K562 (cell line): ENCODE data around the gene ISM1. TPM values are rescaled to one million over a fixed set of nuclear protein-coding genes. Genes with fewer than 3 reads are reported as not detected.

Experiments used
- ATAC-seq: fragments of 200-7000 bp; cut with Tn5 transposase; 3 replicates; pipeline ENCODE4 v1.9.1; 2020; ENCODE audit warnings: moderate library complexity
- BruUV-seq: library from RNA; stranded (reverse); fragments of 400-500 nt; replicated peaks from 2 replicates; lab custom pipeline; 2021; lab: Mats Ljungman, UMichigan
- CTCF ChIA-PET: fragments of 300-600 bp; formaldehyde crosslinking; extraction: SDS; loops from one replicate; lab custom pipeline; 2021; ENCODE audit warnings: low intra/inter-chr PET ratio; lab: Yijun Ruan, JAX
- POLR2A ChIA-PET: fragments of 300-600, 350-650 bp; sonication (Branson Sonifier 250); formaldehyde crosslinking; extraction: SDS; loops from one replicate; lab custom pipeline; 2021; ENCODE audit warnings: antibody characterized with exemption, inconsistent platforms; lab: Yijun Ruan, JAX
- DNase-seq, 4 experiments: peaks; one replicate each; pipeline versions ENCODE4 v3.0.0 to v3.0.0-alpha.2; 2011 to 2018; ENCODE audit warnings: low spot score in 3 of 4, mixed read lengths in 3 of 4; ENCODE audit errors: extremely low read depth in 1 of 4
- FAIRE-seq: peaks from 2 replicates; lab custom pipeline; 2011; peaks lifted over from hg19 to GRCh38; lab: Jason Lieb, UNC
- H2AFZ ChIP-seq: 2 replicates; pipeline ENCODE4 v1.6.0; 2011; ENCODE audit warnings: low read depth, low read length, control low read depth, inconsistent platforms
- H3K27ac ChIP-seq: fragments of 200-600 bp; 3 replicates; pipeline ENCODE4 v1.8.0; 2011; ENCODE audit warnings: low read depth, mild to moderate bottlenecking, control low read depth, inconsistent platforms, low read length, moderate library complexity, mixed read lengths; ENCODE audit errors: extremely low read depth
- H3K27me3 ChIP-seq, 2 experiments: fragments of 300-600 bp in 1 of 2; 2 replicates in 1 of 2; 3 replicates in 1 of 2; pipeline versions ENCODE4 v1.6.0 to v1.8.0; 2011; ENCODE audit warnings: inconsistent platforms in 2 of 2, low read length in 2 of 2, mild to moderate bottlenecking in 1 of 2, mixed read lengths in 1 of 2, moderate library complexity in 1 of 2; ENCODE audit not compliant: control insufficient read depth in 2 of 2, insufficient read depth in 2 of 2
- H3K36me3 ChIP-seq: fragments of 300-600 bp; 3 replicates; pipeline ENCODE4 v1.8.0; 2011; ENCODE audit warnings: mild to moderate bottlenecking, low read length, inconsistent platforms; ENCODE audit not compliant: control insufficient read depth, insufficient read depth
- H3K4me1 ChIP-seq, 2 experiments: fragments of 200-600 bp in 1 of 2; replicated peaks in 1 of 2; 2 replicates in 1 of 2; 3 replicates in 1 of 2; pipeline versions ENCODE4 v1.5.1 to v1.8.0; 2011; ENCODE audit warnings: inconsistent platforms in 2 of 2, low read length in 2 of 2, mild to moderate bottlenecking in 1 of 2, mixed read lengths in 1 of 2, moderate library complexity in 1 of 2; ENCODE audit not compliant: control insufficient read depth in 2 of 2, insufficient read depth in 2 of 2
- H3K4me2 ChIP-seq: 2 replicates; pipeline ENCODE4 v1.6.1; 2011; ENCODE audit warnings: low read length, control low read depth, inconsistent platforms, mixed read lengths; ENCODE audit not compliant: insufficient read depth
- H3K4me3 ChIP-seq: fragments of 200-600 bp; sonication (generic), shearing (Covaris generic); 2 replicates; pipeline ENCODE4 v1.5.1; 2016; ENCODE audit warnings: control low read depth, inconsistent platforms
- H3K79me2 ChIP-seq: fragments of 200-600 bp; 3 replicates; pipeline ENCODE4 v1.8.0; 2011; ENCODE audit warnings: low read length, inconsistent platforms; ENCODE audit not compliant: control insufficient read depth, insufficient read depth
- H3K9ac ChIP-seq, 2 experiments: 2 replicates each; pipeline versions ENCODE4 v1.6.0 to v1.6.1; 2011; ENCODE audit warnings: low read depth in 2 of 2, low read length in 2 of 2, control low read depth in 1 of 2, inconsistent platforms in 1 of 2, mild to moderate bottlenecking in 1 of 2, mixed read lengths in 1 of 2; ENCODE audit not compliant: insufficient read depth in 1 of 2
- H3K9me1 ChIP-seq: one replicate; pipeline ENCODE4 v1.6.0; 2011; ENCODE audit warnings: inconsistent platforms, mild to moderate bottlenecking, low read length, moderate library complexity; ENCODE audit not compliant: control insufficient read depth, insufficient read depth
- H3K9me3 ChIP-seq: replicated peaks from 2 replicates; pipeline ENCODE4 v1.5.1; 2011; ENCODE audit warnings: low read depth, low read length, inconsistent platforms; ENCODE audit not compliant: control insufficient read depth, insufficient read depth
- H4K20me1 ChIP-seq: replicated peaks from 2 replicates; pipeline ENCODE4 v1.6.1; 2011; ENCODE audit warnings: low read length, inconsistent platforms, mixed read lengths; ENCODE audit not compliant: control insufficient read depth, insufficient read depth
- CBFB ChIP-seq: sonication (generic); formaldehyde crosslinking; IDR thresholded peaks from 2 replicates; pipeline ENCODE4 v1.4.0; 2020; ENCODE audit warnings: mild to moderate bottlenecking, missing genetic modification reagents
- CREB1 ChIP-seq, 2 experiments: sonication (generic) in 1 of 2; formaldehyde crosslinking in 1 of 2; IDR thresholded peaks; 2 replicates each; pipeline versions ENCODE4 v1.6.1 to v1.8.0; 2012 to 2022; ENCODE audit warnings: inconsistent platforms in 1 of 2, mild to moderate bottlenecking in 1 of 2, missing genetic modification reagents in 1 of 2, moderate library complexity in 1 of 2
- CREM ChIP-seq: IDR thresholded peaks from 2 replicates; pipeline ENCODE4 v1.6.1; 2014; ENCODE audit warnings: antibody characterized with exemption, low read depth
- GTF2B ChIP-seq: IDR thresholded peaks from 2 replicates; pipeline ENCODE4 v1.6.1; 2011; ENCODE audit not compliant: insufficient read length; ENCODE audit errors: extremely low read depth
- PHB ChIP-seq: fragments of 250-450 bp; sonication (Bioruptor Pico); IDR thresholded peaks from 2 replicates; pipeline ENCODE4 v1.5.0; 2021
- ZNF133 ChIP-seq: fragments of 250-450 bp; sonication (Bioruptor Pico); IDR thresholded peaks from 2 replicates; pipeline ENCODE4 v1.4.0; 2020; ENCODE audit warnings: mild to moderate bottlenecking
- WGBS: fragments of 100-300 bp; shearing (Covaris generic); methylation state at CpG from one replicate; pipeline ENCODE4 v1.1.6; 2016; ENCODE audit warnings: low coverage, mixed read lengths; ENCODE audit not compliant: insufficient coverage; ENCODE audit errors: missing lambda C conversion rate; 5-methylcytosine and 5-hydroxymethylcytosine counted together
- in situ Hi-C: fragments of 300-500 bp; cut with MboI; formaldehyde crosslinking; loops from 4 replicates; pipeline ENCODE4 v1.15.0; 2018; ENCODE audit warnings: inconsistent platforms, mixed read lengths
- intact Hi-C: fragments of 100-400 bp; cut with micrococcal nuclease; formaldehyde crosslinking; loops from 2 replicates; pipeline ENCODE4 v1.14.2; 2022
- polyA plus RNA-seq, 8 experiments: library from polyadenylated mRNA; depleted of rRNA in 4 of 8; stranded (reverse) in 5 of 8; unstranded in 3 of 8; fragments of >200 nt; fragmentation: Nextera tagmentation in 2 of 8; fragmentation: Illumina TruSeq in 1 of 8; extraction: Ambion mirVana in 2 of 8; extraction: Trizol in 1 of 8; gene quantifications; 2 replicates each; pipeline versions ENCODE4 v1.2.1 to v1.2.3, GENCODE V29; 2011 to 2014; ENCODE audit warnings: inconsistent platforms in 1 of 8, missing spikeins in 1 of 8
- total RNA-seq, 7 experiments: library from RNA; depleted of rRNA in 6 of 7; stranded (reverse); fragments of >200 nt in 6 of 7; fragmentation: Illumina TruSeq in 2 of 7; extraction: Trizol in 2 of 7; gene quantifications; 2 replicates each; pipeline versions ENCODE4 v1.2.1 to v1.2.3, GENCODE V29; 2011 to 2021; ENCODE audit warnings: low replicate concordance in 1 of 7

ISM1 gene
- total and polyA plus RNA-seq, 9 of the 15 experiments (the other 6 are each of a cell fraction or from before 2014, with no cell fraction given): not detected

- Histone ChIP-seq H3K9ac (no peak overlapping the region), H2AFZ (no peak overlapping the region), H4K20me1 (no peaks in the 10 kb centered on the region), H3K4me2 (no peak overlapping the region), H3K79me2 (no peaks in the 10 kb centered on the region), H3K36me3 (no peaks in the 10 kb centered on the region), H3K9me1 (no peaks in the 10 kb centered on the region), H3K27ac (no peak overlapping the region), H3K27me3 (no peaks in the 10 kb centered on the region), H3K9me3 (no peaks in the 10 kb centered on the region), H3K4me3 (no peak overlapping the region), H3K4me1 (no peaks in the 10 kb centered on the region; a peak in 1 of 5 replicates)
- BruUV-seq: no TSS peak
- CTCF ChIA-PET: no interaction called here
- 0% methylated on average over 3 of the region's 4 CpGs for WGBS
- in situ Hi-C loops: loop anchor here (10.0 kb wide), 1 partner anchor 224 kb away; no protein-coding TSS in a partner anchor
- intact Hi-C loops: loop anchor here (10.0 kb wide), 1 partner anchor 384 kb away; no protein-coding TSS in a partner anchor
- FAIRE-seq: no peak
- DNase-seq: no peak
- POLR2A ChIA-PET: no interaction called here
- no peak for ATAC-seq
- TF ChIP-seq CBFB (CRISPR knock-in tag) (no peak), CREM (no peak), ZNF133 (no peak), CREB1 (IDR thresholded peaks at IDR 0.05) (no peak), CREB1 (CRISPR knock-in tag; IDR thresholded peaks at IDR 0.05) (no peak), GTF2B (no peak), PHB (no peak)
Measured at GRCh38 chr20:13320702-13321101, 99.6 kb downstream of the ISM1 start.
